Measurements from ENCODE around the gene BIRC7. TPM values are rescaled to one million over a fixed set of nuclear protein-coding genes. Genes with fewer than 3 reads are reported as not detected.

The BIRC7 gene
- total RNA-seq, 1 experiment from 2014 or later = 0.17 TPM

DNA sequence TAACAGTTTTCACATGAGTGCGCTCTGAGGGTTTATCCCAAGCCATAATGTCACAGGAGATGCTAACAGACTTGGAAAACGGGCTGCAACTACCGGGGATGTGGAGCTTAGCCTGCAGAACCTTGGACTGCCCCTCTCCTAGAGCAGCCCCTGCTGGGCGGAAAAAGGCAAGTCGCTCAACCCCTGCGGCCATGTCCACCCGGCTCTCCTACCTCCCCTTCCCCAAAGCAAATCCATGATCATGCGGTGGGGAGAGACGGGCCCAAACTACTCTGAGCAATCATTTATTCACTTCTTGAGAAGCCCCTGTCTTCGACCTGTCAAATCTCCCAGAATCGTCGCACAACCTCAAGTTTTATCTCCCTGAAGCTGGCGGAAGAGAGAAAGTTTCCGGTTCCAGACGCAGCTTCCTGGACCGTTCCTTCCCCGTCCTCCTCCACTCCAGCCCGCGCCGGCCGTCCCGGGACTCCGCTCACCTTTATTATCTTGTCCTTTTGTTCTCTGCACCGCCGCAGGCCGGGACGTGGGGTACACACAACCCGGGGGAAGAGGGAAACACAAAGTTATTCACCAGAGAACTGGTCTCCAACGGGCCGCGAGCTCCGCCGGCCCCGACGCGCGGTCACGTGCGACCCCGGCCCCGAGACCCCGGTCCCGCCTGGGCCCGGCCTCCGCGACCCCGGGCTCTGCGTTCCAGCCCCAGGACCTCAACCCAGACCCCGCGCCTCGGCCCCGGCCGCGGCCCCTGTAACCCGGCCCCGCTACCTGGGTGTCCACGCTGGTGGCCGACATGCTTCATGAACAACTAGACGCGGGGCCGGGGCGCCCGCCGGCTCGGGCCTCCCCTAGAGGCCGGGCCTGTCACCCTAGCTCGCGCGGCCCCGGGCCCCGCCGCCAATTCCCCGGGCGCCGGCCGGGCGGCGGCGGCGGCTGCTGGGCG, 20.3 kb upstream of the BIRC7 start:
- Mint-ChIP-seq H3K27ac (peak overlapping the region; percentile 93), H3K36me3 (peaks cover 39% of the 10 kb centered on the region), H3K9me3 (no peaks in the 10 kb centered on the region), H3K27me3 (ENCODE audit: low read depth) (peaks cover under 1% of the 10 kb centered on the region; the same call in 1 of the 2 replicates), H3K4me1 (peaks cover 28% of the 10 kb centered on the region), H3K4me3 (peak overlapping the region; percentile 96)
- POLR2A ChIA-PET = interaction anchor here (0.6 to 1.0 kb wide), 3 partner anchors 8 to 39 kb away, joined by 3 read pairs; no protein-coding TSS in a partner anchor
- TF ChIP-seq USF2 (CRISPR knock-in tag; IDR thresholded peaks at IDR 0.05) (peak; percentile 38; the same call in 1 of the 2 replicates), ATF1 (CRISPR knock-in tag; IDR thresholded peaks at IDR 0.05) (no peak)
- TF ChIP-seq, protein P1, sequence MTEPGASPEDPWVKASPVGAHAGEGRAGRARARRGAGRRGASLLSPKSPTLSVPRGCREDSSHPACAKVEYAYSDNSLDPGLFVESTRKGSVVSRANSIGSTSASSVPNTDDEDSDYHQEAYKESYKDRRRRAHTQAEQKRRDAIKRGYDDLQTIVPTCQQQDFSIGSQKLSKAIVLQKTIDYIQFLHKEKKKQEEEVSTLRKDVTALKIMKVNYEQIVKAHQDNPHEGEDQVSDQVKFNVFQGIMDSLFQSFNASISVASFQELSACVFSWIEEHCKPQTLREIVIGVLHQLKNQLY (CRISPR knock-in tag; IDR thresholded peaks at IDR 0.05) = no peak
- CTCF ChIA-PET = interaction anchor here (0.6 to 2.7 kb wide), 16 partner anchors 9 to 570 kb away, joined by 3 to 36 read pairs (median 4); partner anchors contain the start of gene BIRC7
- DNase-seq (ENCODE audit: low spot score) (peak; percentile 56), ATAC-seq (peak; percentile 23)

DNA sequence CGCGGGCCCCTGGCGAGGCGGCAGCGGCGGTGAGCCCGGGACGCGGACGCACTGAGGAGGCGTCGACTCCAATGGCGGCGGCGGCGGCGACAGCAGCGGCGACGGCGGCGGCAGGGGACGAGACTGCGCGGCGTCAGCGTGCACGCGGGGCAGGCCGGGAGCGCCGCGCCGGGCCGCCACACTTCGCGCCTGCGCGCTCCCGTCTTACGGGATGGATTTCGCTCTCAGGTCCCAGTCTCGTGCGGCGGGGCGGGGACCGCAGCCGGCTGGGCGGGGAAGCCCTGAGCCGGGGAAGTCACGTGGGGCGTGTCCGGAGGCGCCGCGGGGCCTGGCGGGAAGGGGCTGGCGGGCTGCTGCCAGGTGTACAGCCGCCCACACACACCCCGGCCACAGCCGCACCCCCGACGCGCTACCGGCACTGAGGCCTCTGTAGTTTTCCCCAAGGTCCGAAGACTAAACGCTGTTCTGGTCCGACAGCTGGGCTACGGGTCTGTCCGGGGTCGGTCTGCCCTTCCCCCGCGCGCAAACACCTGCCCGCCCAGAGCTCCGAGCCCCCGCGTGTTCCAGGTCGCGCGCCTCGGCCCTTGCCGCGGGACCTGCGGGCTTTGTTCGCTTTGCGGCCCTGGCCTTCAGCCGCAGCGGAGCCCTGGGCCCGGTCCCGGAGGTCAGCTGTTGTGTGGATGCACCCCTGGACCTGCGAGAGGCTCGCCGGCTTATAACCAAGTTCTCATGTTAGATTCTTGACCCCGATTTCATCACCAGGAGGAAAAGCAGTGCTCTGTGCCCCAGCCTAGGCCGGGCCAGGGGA, 19.5 kb upstream of the BIRC7 start, which contains the start of gene YTHDF1:
Gene YTHDF1 (minus strand): TSS at position 91 of the 808 bp plus-strand sequence. CDS start 239 bp downstream, outside the sequence.
- DNase-seq (ENCODE audit: low spot score) (peak; percentile 93), ATAC-seq (peak; percentile 85)
- H3K4me1 Mint-ChIP-seq = peaks cover 28% of the 10 kb centered on the region
- H3K36me3 Mint-ChIP-seq = peaks cover 32% of the 10 kb centered on the region
- peak within 1 kb of the TSS; percentile 96 for H3K4me3 Mint-ChIP-seq
- peak within 1 kb of the TSS; percentile 93 for H3K27ac Mint-ChIP-seq
- no peaks in the 10 kb centered on the region for H3K9me3 Mint-ChIP-seq
- ChIA-PET CTCF (interaction anchor here (1.0 to 2.7 kb wide), 7 partner anchors 8 to 161 kb away, joined by 3 to 36 read pairs (median 5); partner anchors contain the start of gene BIRC7), POLR2A (no interaction called here)
- H3K27me3 Mint-ChIP-seq (ENCODE audit: low read depth) = peaks cover 4% of the 10 kb centered on the region; the same call in 1 of the 2 replicates
- TF ChIP-seq CREM (CRISPR knock-in tag; IDR thresholded peaks at IDR 0.05) (peak; percentile 57; the same call in 1 of the 2 replicates), CREB1 (CRISPR knock-in tag; IDR thresholded peaks at IDR 0.05) (0 out of 2 replicates have a peak, but pooled peaks have one; percentile 18), ETV6 (CRISPR knock-in tag; IDR thresholded peaks at IDR 0.05) (peak; percentile 72), GTF2I (CRISPR knock-in tag; conservative IDR thresholded peaks at IDR 0.05) (no peak), NFYB (CRISPR knock-in tag; conservative IDR thresholded peaks at IDR 0.05; ENCODE audit: low read depth) (0 out of 2 replicates have a peak, but pooled peaks have one; percentile 9), SP1 (CRISPR knock-in tag; conservative IDR thresholded peaks at IDR 0.05) (peak; percentile 94), ZNF232 (CRISPR knock-in tag; IDR thresholded peaks at IDR 0.05) (no peak), ZNF416 (CRISPR knock-in tag; IDR thresholded peaks at IDR 0.05) (no peak), FOXP4 (CRISPR knock-in tag; IDR thresholded peaks at IDR 0.05) (peak; percentile 27; the same call in 1 of the 2 replicates), USF2 (CRISPR knock-in tag; IDR thresholded peaks at IDR 0.05) (peak; percentile 99), GABPB1 (CRISPR knock-in tag; IDR thresholded peaks at IDR 0.05) (peak; percentile 72), ZNF317 (CRISPR knock-in tag; IDR thresholded peaks at IDR 0.05; ENCODE audit: borderline replicate concordance, low read depth) (no peak), RELA (CRISPR knock-in tag; IDR thresholded peaks at IDR 0.05; ENCODE audit: borderline replicate concordance) (0 out of 2 replicates have a peak, but pooled peaks have one; percentile 55), FOXK1 (CRISPR knock-in tag; IDR thresholded peaks at IDR 0.05) (peak; percentile 89), FOXP1 (CRISPR knock-in tag; IDR thresholded peaks at IDR 0.05; ENCODE audit: borderline replicate concordance) (peak; percentile 84), USF1 (CRISPR knock-in tag; IDR thresholded peaks at IDR 0.05) (peak; percentile 97), SMAD4 (CRISPR knock-in tag; IDR thresholded peaks at IDR 0.05) (no peak)
- TF ChIP-seq, protein P2, sequence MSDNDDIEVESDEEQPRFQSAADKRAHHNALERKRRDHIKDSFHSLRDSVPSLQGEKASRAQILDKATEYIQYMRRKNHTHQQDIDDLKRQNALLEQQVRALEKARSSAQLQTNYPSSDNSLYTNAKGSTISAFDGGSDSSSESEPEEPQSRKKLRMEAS (CRISPR knock-in tag; IDR thresholded peaks at IDR 0.05) = peak; percentile 89
- TF ChIP-seq, protein P3, sequence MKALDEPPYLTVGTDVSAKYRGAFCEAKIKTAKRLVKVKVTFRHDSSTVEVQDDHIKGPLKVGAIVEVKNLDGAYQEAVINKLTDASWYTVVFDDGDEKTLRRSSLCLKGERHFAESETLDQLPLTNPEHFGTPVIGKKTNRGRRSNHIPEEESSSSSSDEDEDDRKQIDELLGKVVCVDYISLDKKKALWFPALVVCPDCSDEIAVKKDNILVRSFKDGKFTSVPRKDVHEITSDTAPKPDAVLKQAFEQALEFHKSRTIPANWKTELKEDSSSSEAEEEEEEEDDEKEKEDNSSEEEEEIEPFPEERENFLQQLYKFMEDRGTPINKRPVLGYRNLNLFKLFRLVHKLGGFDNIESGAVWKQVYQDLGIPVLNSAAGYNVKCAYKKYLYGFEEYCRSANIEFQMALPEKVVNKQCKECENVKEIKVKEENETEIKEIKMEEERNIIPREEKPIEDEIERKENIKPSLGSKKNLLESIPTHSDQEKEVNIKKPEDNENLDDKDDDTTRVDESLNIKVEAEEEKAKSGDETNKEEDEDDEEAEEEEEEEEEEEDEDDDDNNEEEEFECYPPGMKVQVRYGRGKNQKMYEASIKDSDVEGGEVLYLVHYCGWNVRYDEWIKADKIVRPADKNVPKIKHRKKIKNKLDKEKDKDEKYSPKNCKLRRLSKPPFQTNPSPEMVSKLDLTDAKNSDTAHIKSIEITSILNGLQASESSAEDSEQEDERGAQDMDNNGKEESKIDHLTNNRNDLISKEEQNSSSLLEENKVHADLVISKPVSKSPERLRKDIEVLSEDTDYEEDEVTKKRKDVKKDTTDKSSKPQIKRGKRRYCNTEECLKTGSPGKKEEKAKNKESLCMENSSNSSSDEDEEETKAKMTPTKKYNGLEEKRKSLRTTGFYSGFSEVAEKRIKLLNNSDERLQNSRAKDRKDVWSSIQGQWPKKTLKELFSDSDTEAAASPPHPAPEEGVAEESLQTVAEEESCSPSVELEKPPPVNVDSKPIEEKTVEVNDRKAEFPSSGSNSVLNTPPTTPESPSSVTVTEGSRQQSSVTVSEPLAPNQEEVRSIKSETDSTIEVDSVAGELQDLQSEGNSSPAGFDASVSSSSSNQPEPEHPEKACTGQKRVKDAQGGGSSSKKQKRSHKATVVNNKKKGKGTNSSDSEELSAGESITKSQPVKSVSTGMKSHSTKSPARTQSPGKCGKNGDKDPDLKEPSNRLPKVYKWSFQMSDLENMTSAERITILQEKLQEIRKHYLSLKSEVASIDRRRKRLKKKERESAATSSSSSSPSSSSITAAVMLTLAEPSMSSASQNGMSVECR (CRISPR knock-in tag; IDR thresholded peaks at IDR 0.05; ENCODE audit: borderline replicate concordance) = no peak

All from WTC11 (cell line).